Globus pallidus (tissue), 1 donor: ENCODE measurements around the gene SLC44A1.
A peak's percentile ranks its signal among the peaks of the same experiment; 100 is the strongest.

ENCODE experiments used
- DNase-seq: peaks from one replicate; pipeline ENCODE4 v3.0.0-alpha.2; 2015; ENCODE audit warnings: low spot score

Gene SLC44A1

GRCh38 chr9:105432247-105432842 lies 187.9 kb downstream of the SLC44A1 start:
- DNase-seq = no peak

GRCh38 chr9:105435453-105435852 lies 191.0 kb downstream of the SLC44A1 start:
- DNase-seq = no peak

GRCh38 chr9:105436783-105437182 lies 192.3 kb downstream of the SLC44A1 start:
- no peak for DNase-seq

- no peak for DNase-seq
Observed at GRCh38 chr9:105437704-105438103, 193.3 kb downstream of the SLC44A1 start.

GRCh38 chr9:105438141-105438806 lies 193.8 kb downstream of the SLC44A1 start:
- no peak for DNase-seq

- no peak for DNase-seq
Observed at GRCh38 chr9:105439428-105439827, 195.0 kb downstream of the SLC44A1 start.

- no peak for DNase-seq
Observed at GRCh38 chr9:105441616-105442160, 197.2 kb downstream of the SLC44A1 start.

GRCh38 chr9:105443121-105443520 lies 198.7 kb downstream of the SLC44A1 start:
- DNase-seq = peak; percentile 51

- no peak for DNase-seq
Observed at GRCh38 chr9:105444130-105444529, 199.7 kb downstream of the SLC44A1 start.

GRCh38 chr9:105445203-105445881 lies 200.9 kb downstream of the SLC44A1 start:
- peak; percentile 53 for DNase-seq

- DNase-seq = no peak
Observed at GRCh38 chr9:105447386-105447813, 202.9 kb downstream of the SLC44A1 start.

- DNase-seq = peak; percentile 93
Observed at GRCh38 chr9:105447814-105448812, 203.7 kb downstream of the SLC44A1 start, which contains the start of gene FSD1L. Gene FSD1L (plus strand): TSS chr9:105448034. CDS start chr9:105448221, 187 bp downstream.

GRCh38 chr9:105449081-105449480 lies 204.6 kb downstream of the SLC44A1 start:
- DNase-seq = no peak

- DNase-seq = no peak
Observed at GRCh38 chr9:105452185-105452584, 207.7 kb downstream of the SLC44A1 start.

- DNase-seq = no peak
Observed at GRCh38 chr9:105455836-105456475, 211.5 kb downstream of the SLC44A1 start.

GRCh38 chr9:105457560-105458294 lies 213.3 kb downstream of the SLC44A1 start:
- DNase-seq = no peak

GRCh38 chr9:105458404-105458803 lies 214.0 kb downstream of the SLC44A1 start:
- no peak for DNase-seq

- DNase-seq = no peak
Observed at GRCh38 chr9:105459336-105459735, 214.9 kb downstream of the SLC44A1 start.

- no peak for DNase-seq
Observed at GRCh38 chr9:105466898-105467455, 222.5 kb downstream of the SLC44A1 start.

- no peak for DNase-seq
Observed at GRCh38 chr9:105468875-105469274, 224.4 kb downstream of the SLC44A1 start.
